Breast epithelium (tissue), 3 donors: Measurements from ENCODE around the gene PKNOX2.

Source experiments
- CTCF ChIP-seq, 3 donors: fragments of 450-650 bp; IDR thresholded peaks; one replicate each; pipeline ENCODE4 v1.5.1; 2016 to 2017; ENCODE audit warnings: antibody characterized with exemption in 3 of 3, mild to moderate bottlenecking in 3 of 3, moderate library complexity in 3 of 3
- POLR2A ChIP-seq: fragments of 450-650 bp; IDR thresholded peaks from one replicate; pipeline ENCODE4 v1.6.1; 2016; ENCODE audit warnings: antibody characterized with exemption, mild to moderate bottlenecking, moderate library complexity
- POLR2AphosphoS5 ChIP-seq, 3 donors: sonication (generic); formaldehyde crosslinking; IDR thresholded peaks; one replicate each; pipeline ENCODE4 v1.6.1; 2017; ENCODE audit warnings: antibody characterized with exemption in 3 of 3

- TF ChIP-seq CTCF (IDR thresholded peaks at IDR 0.05) (no peak), POLR2AphosphoS5 (IDR thresholded peaks at IDR 0.05) (no peak), POLR2A (no peak)
Observed at GRCh38 chr11:125157953-125158680, 6.4 kb upstream of the PKNOX2 start.
